Erythroblast (primary cell): ENCODE measurements around the gene MSLN.

ENCODE experiments used
- GATA1 ChIP-seq: IDR thresholded peaks from 2 replicates; pipeline ENCODE4 v1.6.1; 2011; ENCODE audit warnings: low read depth, mild to moderate bottlenecking, control low read depth, low read length, moderate library complexity
- POLR2A ChIP-seq: IDR thresholded peaks from 2 replicates; pipeline ENCODE4 v1.6.1; 2011; ENCODE audit warnings: mild to moderate bottlenecking, low read length

- TF ChIP-seq POLR2A (no peak), GATA1 (no peak)
These were observed 33.1 kb upstream of the MSLN start for GRCh38 chr16:727291-727977.
